COLO668 (cell line): ENCODE measurements around the gene CCDC93.

Source experiments
- DNase-seq: peaks from one replicate; lab custom pipeline; 2025; ENCODE audit not compliant: unreplicated experiment; lab: John Stamatoyannopoulos, UW

The CCDC93 gene, protein sequence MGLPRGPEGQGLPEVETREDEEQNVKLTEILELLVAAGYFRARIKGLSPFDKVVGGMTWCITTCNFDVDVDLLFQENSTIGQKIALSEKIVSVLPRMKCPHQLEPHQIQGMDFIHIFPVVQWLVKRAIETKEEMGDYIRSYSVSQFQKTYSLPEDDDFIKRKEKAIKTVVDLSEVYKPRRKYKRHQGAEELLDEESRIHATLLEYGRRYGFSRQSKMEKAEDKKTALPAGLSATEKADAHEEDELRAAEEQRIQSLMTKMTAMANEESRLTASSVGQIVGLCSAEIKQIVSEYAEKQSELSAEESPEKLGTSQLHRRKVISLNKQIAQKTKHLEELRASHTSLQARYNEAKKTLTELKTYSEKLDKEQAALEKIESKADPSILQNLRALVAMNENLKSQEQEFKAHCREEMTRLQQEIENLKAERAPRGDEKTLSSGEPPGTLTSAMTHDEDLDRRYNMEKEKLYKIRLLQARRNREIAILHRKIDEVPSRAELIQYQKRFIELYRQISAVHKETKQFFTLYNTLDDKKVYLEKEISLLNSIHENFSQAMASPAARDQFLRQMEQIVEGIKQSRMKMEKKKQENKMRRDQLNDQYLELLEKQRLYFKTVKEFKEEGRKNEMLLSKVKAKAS

DNA sequence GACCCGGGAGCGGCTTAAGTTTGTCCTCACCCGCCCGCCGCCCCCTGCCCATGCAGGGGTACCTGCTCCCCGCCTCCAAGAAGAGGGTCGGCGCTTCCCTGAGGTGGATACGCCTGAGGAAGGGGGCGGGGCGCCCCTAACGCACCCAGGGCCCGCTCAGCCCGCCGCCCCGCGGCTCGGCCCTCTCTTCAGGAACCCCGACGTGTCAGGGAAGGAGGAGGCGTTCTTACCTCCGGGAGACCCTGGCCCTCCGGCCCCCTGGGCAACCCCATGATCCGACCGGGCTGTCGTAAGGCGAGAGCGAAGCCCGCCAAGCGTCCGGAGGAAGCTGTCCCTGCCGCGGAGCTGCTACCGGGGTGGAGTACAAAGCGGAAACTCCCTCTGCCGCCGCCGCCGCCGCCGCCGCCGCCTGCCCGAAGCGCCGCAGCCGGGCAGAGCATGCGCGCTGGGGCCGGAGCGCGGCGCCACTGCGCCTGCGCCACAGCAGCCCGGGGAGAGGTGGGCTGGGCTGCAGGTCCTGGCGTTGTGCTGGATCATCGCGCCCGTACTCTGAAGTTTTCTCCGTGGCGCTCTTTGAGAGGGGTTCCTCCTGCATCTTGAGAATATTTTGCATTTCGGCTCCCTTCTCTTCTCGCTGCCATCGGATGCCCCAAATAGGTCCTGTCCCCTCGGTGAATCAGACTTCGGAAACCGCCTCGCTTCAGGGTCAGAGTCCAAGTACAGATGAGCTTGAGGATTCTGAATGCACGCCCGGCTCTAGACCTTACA, at the start of gene CCDC93:
Gene CCDC93, minus strand, starts transcription at position 347 of the 768 bp plus-strand sequence. Its CDS starts 75 bp downstream, at position 272.
- DNase-seq: peak; percentile 86

DNA sequence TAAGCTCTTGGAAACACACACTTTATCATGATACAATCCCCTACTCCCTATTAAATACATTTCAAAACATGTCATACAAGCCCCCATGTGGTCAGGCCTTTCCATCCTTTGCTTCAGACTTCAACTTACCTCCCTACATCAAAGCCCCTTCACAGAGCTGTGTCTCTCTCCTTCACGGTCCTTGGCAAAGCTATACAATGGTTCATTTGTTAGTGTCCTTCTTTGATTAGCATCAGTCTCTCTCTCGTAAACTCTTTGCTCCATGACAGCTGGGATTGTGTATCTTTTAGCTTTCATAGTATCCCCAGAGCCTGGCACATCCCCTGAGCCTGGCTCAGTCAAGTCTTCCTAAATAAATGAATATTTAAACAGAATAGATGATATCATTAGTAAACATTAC, 48.8 kb upstream of the CCDC93 start:
- DNase-seq: no peak

DNA sequence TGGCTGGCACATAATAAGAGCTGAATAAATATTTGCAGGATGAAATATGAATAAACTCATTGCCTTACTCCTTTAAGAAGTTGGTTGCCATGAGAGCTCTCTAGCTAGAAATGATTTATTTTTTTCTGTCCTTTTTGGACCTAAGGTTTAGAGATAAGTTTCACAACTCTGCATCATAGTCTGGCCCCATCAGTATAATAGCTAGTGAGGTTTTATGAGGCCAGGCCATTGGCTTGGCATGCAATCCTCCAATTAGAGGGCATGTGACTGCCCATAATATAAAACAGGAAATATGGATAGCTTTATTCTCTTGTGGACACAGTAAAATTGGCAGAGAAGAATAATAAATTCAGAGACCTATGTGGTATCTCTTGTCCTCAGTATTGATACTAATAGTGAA, 48.2 kb upstream of the CCDC93 start:
- no peak for DNase-seq

DNA sequence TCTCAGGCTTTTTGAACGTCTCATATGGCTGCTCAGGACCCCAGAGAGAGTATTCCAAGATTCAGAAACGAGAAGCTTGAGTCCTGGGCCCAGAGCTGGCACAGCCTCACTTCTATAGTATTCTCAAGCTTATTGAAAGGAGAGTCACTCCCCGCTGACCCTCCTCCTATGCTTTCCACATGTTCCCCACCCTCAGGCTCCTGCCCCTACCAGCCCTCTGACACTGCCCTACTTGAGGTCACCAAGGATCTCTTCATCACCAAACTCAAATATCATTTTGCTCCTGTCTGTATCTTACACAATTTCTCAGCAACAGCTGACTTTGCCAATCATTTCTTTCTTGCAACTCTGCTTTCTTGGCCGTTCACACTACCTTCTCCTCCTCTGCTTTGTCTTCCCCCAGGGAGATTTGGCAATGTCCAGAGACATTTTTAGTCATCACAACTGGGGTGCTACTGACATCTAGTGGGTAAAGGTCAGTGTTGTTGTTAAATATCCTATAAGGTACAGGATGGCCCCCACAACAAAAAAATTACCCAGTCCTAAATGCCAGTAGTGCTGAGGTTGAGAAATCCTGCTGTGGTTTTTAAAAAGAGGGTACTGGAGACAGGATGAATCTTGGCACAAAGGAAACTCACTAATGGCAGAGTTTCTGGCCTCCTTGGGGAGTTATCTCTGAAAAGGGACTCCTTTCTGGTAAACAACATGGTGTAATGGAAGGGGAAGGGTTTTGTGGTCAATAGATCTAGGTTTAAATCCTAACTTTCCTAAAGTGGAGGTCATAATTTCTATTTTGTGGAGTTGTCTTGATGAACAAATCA, 47.5 kb upstream of the CCDC93 start:
- no peak for DNase-seq

DNA sequence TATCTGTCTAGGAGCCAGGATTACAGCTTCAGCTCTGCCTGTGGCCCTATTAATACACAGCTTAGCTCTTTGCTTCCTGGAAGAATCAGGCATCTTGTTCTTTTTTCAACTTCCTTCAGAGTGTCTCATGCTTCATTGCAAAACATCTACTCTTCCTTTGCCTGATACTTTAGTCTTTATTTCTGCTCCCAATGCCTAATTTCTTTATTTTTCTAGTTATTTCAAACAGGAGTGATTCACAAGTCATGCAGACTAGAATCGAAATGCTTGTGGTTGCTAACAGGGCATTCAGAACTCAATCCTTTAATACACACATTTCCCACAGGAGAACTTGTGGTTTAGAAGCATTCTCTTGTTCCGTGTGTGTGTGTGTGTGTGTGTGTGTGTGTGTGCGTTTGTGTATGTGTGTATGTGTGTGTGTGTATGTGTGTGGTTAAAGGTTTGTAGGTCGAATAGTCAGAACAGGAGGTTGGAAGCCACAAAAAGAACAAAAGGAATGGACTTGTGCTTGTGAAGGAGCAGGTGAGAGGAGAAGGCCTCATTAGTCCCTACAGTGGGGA, 46.1 kb upstream of the CCDC93 start:
- no peak for DNase-seq

DNA sequence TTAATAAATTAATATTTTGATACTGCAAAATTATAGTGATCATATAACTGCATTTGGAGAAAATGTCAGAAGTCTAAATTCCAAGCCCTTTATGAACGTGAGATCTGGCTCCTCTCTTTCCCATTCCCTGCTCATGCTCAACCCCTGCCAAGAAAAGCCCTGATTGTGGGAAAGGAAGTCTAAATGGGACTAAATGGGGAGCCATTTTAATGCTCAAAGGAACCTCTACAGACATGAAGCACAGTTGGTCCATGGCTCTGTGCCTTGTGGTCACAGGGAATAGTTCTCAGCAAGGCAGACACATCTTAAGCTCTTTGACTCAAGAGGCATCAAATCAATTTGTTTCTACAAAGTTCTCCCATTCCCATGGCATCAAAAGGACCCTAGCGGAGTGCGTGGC, 45.1 kb upstream of the CCDC93 start:
- no peak for DNase-seq

DNA sequence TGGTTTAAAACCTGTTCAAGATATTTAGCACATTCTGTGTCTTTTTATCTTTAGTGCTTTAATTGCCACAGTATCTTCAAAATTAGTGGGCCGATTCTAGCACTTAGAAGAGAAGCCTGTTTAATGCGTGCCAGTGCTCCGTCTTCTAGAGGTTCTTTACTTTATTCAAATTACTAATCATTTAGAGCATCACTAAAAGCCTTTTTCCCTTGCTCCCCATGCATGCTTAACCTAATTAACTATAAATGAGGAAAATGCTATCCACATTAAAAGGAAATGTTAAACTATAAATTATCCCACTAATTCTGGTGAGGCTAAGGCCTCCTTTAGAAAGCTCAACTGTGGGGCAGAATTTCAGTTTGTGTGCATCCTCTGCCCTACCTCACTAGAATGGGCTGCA, 42.9 kb upstream of the CCDC93 start:
- DNase-seq: no peak

DNA sequence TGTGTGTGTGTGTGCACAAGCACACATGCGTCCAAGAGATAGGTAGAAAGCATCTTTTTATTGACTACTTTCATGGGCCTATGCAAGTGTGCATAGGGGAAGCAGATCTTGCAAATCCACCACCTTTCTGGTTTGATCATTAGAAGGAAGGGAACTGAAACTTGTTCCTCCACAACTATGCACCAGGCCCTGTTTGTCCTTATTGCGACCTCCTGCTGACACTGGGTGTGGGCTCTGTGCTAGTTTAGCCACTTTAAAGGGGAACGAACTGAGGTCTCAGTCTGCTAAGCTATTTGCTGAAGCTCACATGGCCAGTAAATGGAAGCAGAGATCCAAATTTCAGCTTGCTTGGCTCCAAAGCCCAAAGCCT, 42.3 kb upstream of the CCDC93 start:
- DNase-seq: no peak

DNA sequence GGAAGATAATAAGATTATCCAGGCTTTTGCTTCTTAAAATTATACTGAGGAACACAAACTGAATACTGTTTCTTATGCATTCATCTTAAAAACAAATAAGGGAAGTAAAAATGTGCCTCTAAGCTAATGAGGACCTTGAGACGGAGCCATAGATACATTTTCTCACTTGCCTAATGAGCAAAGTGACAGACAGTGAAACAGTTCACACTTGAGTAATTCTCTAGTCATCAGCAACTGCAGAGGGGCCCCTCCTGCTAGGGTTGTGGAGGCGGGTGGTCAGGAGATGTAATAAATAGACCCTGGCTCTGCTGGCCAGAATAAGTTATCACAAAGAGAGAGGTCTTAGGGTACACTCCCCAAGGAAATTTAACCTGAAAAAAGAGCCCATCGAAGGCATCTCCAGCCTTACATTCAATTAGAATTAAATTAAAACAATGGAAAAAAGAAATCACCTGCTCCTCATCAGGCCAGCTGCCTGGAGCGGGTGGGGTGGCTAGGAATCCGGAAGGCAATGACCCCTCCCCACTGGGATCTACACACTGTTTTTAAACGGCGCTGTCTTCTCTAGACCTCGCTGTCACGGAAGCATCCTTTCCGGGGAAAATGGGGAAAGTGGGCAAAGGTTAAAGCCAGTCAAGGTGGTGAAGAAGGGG, 41.8 kb upstream of the CCDC93 start:
- DNase-seq: no peak

DNA sequence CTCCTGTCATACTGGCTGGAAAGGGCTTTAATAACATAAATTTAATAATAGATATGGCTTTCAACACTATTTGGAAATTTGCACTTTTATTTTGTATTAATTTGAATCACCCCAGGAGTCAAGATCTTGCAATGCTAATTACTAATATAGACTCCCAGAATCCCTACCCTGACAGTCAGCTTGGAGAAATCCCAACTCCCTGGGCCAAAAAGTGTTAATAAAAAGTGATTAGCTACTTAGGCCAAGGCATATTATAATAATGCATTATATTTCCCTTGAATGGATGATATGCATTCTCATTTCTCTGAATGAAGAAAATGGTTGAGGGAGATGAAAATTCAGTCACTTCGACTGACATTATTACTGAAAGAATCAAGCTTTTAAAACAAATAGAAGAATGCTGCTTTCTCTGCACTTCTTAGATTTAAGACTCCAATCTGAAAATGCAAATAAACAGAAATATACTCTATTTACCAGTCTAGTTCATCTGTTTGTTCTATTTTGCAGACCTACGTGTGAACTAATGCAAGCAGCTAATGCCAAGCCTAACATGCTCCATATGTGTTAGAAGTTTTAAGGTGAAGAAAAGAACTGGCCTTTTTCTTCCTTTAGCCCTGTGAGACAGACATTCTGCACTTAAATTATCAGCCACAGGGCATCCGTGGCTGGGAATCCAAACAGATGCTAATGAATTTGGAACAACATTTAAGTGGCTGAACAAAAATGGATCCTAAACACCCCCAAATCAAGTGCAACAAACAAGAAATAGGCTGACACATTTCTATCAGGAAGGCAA, 40.5 kb upstream of the CCDC93 start:
- DNase-seq: no peak

DNA sequence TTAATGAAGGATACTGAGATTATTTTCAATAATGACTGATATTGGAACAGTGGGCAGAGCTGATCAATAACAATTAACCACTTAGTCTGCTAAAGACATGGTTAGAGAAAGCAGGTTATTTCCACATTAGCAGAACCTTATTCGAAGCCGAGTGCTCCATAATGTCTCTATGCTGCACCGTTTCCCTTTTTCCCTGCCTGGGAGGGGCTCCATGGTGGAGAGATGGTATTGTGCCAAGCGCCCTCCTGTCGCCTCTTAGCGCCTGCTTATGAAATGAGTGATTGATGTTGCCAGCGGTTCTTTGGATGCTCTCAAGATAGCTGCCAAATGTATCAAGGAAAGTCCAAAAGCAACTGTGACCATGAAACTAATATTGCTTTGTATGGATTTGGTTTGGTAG, 39.8 kb upstream of the CCDC93 start:
- no peak for DNase-seq

DNA sequence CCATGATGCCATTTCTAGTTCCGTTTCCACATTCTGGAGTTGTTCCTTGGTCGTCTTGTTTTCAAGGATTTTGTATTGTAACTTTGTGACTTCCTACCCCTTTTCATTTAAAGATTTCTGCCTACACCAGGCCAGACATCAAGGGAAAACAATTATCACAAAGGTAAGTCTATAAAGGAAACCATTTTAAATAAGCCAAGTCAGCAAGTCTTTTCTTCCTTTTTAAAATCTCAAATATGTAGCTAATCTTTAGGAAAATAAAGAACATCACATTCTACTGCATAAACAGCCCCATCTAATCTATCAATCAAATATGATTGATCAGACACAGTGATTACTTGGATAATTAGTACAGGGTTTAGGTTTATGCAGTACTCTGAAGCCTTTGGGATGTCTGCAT, 38.6 kb upstream of the CCDC93 start:
- DNase-seq: no peak

DNA sequence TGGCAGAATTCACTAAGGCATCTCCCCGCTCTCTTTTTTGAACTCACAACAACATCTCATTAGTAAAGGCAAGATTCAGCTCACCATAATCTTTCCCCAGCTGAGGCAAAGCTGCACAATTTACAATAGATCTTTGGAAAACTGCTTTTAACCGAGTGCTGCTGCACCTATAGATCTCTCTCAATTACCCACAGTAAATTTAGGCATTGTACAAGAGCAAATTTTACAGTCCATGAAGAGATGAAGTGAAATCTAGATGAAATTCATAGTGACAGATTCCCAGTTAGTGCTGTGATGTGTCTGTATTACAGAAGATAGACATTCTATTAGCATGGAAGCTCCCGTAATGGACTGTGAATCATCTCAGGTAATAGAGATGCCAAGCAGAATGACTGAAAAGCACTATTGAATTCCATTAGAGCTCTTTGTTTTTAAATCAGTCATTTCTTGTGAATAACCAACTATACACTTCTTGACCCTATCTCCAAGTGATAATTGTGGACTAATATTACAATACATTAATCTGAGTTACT, 38.0 kb upstream of the CCDC93 start:
- no peak for DNase-seq

DNA sequence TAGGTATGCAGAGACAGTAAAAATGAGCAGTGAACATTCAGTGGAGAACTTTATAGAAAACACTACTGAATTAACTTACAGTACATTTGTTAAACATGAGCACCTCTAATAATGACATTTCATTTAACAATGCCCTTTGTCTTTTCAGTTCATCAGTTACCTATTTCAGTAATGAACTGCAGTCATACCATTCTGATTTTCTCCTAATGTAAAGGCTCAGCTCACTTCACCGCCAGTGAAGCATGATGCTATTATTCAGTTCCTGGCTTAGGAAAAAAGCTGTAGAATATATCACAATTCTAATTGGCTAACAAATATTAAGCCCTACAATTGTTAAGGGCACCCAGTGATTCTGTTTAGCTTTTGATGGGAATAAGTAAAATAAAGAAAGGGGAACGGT, 37.1 kb upstream of the CCDC93 start:
- no peak for DNase-seq

DNA sequence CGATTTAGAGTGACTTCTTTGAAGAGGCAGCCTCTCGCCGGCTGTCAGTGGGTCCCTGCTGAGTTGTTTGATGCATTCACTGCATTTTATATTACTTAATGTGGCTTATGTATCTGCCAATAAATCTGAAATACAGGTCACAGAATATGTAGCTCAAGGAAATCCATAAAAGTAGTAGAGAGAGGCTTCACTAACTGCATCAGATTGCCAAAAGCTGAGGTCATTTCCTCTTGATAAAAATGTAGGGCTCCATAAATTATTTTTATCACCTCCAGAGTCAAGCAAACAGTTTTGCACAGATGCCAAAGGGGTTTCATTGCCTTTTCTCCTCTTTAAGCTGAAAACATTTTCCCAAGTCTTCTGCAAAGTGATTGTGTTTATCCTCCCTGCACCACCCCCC, 36.5 kb upstream of the CCDC93 start:
- no peak for DNase-seq

DNA sequence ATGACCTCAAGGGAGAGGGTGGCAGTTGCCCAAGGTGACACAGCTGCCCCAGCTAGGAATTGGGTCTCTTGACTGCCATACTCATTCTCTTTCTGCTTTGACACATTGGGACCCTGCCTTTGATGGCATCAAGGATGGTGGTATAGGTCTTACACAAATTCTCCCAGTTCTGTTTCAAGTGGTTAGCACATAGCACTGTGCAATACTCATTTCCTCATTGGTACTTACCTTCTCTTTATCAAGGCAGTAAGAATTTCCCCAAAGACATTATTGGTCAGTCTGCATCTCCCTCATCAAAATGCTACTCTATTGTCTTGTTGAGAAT, 35.9 kb upstream of the CCDC93 start:
- DNase-seq: no peak

DNA sequence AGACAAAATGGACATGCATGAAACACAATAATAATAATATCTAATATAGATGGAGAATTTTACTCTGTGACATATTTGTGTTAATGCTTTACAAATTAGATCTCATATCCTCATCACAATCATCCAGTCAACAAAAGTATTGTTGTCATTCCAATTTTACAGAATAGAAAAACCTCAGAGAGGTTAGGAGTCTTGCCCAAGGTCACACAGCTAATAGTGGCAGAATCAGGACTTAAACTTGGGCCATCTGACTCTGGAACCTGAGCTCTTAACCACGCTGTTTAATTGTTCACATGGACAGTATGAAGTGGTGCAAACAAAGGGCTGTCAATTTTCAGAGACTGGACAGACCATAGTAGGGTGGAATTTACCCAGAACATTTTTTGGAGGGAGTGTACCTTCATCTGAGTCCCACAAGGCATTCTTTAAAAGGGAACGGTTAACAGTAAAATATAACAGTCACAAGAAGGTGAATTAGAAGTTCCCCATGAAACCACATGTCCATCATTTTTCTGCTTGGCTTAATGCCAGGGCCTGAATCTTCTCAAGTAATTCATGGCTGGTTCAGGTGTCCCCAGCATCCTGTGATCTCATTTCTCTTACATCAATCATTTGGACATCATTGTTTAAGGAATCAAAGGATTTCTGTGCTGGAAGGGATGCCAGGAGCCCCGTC, 35.4 kb upstream of the CCDC93 start:
- no peak for DNase-seq

DNA sequence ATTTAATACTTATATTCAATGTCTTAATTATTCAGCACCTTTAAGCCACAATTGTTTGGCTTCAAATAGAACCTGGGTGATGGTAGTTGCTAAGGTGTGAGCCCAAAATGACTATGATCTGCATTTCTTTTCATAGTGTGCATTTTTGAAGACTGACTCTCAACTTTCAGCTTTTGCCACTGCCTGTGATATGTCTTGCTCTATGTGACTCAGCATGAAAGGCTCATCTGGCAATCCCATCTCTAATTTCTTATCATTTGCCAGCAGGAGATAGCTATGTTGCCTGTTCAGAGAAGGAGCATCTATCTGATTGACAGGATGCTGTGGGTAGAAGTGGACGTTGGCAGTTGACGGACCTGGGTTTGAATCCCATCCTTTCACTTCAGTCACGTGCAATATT, 34.5 kb upstream of the CCDC93 start:
- no peak for DNase-seq

DNA sequence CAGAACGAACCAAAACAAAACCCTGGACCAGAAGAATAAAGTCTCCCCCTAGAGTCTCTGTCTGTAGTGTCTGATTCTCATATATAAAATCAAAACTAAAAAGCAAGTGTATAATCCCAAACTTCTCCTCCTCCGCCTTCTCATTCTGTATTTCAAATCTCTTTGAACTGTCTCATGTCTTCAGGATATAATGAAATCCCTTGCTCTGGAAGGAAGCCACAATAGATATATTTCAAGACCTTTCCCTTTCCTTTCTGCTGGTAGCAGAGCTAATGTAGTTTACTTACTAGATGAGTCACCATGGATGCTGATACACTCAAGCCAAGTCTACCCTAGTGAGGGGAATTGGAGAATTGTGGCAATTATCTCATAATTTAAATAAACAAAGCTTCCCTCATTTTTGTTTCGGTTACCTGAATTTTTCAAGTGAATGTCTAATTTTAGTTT, 33.5 kb upstream of the CCDC93 start:
- DNase-seq: no peak
